ENCODE results near the gene SLC17A5.

GRCh38 chr6:73649783-73650182, 4.0 kb downstream of the SLC17A5 start:
- TF ChIP-seq EZH2 (IDR thresholded peaks at IDR 0.05; ENCODE audit: insufficient read depth, poor library complexity, severe bottlenecking) (no peak), EZH2phosphoT487 (IDR thresholded peaks at IDR 0.05; ENCODE audit: insufficient read depth, low read depth) (no peak)
